ENCODE measurements around the gene BID. TPM values are rescaled to one million over a fixed set of nuclear protein-coding genes. Genes with fewer than 3 reads are reported as not detected.

The BID gene
- polyA plus RNA-seq, 10 donors = 16.0 to 26.5 (median 20.0) TPM

DNA sequence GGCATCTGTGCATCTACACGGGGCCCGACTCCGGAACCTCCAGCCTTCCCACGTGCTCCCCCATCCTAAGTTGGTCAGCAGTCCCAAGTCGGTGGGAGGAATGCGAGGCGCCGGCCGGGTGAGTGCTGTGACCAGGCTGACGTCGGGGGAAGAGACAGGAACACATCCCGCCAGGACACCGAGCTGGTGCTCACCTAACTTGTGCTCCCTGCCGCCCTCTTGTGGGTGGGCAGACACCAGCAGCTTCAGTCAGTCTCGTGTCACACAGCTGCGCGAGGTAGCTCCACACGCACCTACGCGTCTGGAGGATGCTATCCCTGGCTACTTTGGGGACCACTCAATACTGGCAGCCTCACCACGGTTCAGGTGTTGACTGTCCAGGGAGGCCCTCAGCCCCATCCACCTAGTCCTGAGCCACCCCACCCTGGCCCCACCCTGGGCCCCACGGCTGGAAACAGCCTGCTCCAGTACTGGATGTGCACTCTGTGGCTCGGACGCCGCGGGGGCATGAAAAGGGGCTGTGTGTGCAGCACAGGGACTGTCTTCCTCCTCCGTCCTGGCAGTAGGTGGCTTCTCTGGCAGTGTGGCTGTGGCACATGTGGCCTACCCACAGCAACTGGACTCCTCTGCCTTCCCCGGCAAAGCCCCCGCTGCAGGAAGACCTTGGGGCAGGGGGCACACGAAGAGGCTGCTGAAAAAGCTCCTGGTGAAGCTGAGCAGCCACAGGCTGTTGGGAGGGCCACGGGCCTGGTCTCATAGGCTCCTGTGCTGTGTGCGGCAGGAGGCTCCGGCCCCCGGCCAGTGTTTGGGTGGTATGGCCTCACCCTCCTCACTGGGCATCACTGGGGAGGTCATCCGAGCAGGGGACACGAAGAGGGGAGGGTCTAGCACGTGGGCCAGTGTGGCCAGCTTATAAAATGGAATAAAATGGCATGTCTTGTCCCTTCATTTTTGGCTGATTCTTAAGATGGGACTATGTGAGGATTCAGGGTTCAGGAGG is 11.2 kb upstream of the BID start:
- DNase-seq = no peak

DNA sequence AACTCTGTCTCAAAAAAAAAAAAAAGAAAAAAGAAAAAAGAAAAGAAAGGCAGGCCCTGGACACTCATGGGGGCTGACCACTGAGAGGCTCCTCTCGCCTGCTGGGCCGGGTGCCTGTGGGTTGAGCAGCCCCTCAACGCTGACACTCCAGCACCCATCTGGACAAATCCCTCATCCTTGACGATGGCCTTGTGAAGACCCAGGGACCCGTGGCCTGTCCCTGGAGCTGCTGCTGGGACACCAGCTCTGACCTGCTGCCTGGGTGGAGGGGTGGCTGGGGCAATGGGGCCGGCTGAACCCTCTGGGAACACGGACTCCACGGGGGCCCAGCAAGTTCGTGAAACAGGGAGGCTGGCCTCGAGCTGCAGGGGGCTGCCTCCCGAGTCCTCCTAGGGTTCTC is 10.5 kb upstream of the BID start:
- no peak for DNase-seq

DNA sequence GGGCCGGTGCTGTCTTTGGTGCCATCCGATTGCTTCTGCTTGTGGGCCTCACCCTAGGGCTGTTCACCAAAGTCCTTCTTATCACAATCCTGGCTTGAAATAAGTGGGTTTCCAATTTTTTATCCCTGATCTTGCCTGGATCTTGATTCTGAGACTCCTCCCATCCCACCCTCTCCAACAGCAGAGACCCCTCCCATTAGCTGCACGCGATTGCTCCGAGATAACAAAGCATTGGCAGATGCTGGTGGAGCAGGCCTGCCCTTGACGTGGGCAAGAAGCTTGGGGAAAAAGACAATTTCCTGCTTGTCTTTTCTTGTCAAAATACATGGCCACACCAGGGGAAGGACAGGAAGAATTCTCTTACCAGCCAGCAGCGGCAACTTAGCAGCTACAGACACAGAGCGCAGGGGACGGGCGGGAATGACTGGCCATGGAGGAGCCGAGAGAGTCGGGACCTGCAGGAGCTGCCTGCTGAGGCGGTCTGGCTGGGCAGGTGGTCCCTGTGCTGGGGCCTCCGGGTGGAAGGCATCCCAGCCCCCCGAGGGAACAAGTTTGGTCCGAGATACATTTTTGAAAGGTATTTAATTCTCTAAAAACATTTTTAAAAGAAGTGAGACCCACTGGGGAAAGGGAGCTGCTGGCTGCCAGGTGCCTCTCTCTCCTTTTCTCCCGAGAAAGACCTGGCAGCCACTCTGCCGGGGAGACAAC is 9.7 kb upstream of the BID start:
- no peak for DNase-seq

- no peak for DNase-seq
Measured at GRCh38 chr22:17783312-17783711, 9.0 kb upstream of the BID start.

DNA sequence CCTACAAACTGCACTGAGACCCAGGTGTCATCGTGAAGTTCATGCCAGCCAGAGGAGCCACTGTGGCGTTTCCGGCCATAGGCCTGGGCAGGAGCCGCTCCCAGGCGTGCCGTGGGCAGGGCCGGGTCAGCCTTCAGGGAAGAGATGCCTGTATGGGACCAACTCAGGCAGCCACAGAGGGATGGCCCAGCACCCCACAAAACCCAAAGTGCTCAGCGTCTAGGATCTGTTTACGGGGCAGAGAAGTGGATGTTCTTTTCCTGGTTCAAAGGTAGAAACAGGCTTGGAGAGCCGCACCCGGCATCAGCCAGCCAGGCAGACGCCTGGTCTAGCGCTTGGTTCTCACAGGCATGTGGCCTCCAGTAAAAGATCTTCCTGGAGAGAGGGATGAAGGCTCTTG is 8.4 kb upstream of the BID start:
- no peak for DNase-seq

GRCh38 chr22:17782158-17782557 is 7.9 kb upstream of the BID start:
- no peak for DNase-seq

GRCh38 chr22:17781319-17782031 is 7.2 kb upstream of the BID start:
- peak in 1 of 3 donors; percentile 46 for DNase-seq

DNA sequence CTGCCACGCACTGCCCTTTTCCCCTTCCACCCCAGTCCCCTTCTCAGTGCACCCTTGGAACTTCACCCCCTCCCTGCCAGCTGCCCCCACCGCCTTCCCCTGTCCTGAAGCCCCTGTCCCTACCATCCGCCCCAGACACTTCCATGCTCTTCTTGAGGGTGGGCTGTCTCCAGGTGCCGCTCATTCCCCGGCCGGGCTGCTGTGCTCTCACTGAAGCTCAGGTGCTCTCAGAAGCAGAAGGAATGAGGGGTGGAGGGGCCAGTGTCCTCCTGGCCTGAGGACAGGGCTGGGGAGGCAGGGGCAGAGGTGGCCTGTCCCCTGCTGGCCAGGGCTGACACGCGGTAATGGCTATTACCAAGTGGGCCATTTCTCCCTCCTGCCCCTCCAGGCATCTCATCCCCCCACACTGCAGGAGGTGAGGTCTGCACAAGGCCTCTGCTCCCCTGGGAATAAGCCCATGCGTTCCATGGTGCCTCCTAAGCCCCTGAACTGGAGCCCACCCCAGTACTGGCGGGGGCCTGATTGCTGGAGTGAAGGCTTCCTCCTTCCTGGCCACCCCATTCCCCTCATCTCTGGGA is 6.6 kb upstream of the BID start:
- DNase-seq = no peak

- no peak for DNase-seq
Measured at GRCh38 chr22:17780116-17780740, 6.0 kb upstream of the BID start.

DNA sequence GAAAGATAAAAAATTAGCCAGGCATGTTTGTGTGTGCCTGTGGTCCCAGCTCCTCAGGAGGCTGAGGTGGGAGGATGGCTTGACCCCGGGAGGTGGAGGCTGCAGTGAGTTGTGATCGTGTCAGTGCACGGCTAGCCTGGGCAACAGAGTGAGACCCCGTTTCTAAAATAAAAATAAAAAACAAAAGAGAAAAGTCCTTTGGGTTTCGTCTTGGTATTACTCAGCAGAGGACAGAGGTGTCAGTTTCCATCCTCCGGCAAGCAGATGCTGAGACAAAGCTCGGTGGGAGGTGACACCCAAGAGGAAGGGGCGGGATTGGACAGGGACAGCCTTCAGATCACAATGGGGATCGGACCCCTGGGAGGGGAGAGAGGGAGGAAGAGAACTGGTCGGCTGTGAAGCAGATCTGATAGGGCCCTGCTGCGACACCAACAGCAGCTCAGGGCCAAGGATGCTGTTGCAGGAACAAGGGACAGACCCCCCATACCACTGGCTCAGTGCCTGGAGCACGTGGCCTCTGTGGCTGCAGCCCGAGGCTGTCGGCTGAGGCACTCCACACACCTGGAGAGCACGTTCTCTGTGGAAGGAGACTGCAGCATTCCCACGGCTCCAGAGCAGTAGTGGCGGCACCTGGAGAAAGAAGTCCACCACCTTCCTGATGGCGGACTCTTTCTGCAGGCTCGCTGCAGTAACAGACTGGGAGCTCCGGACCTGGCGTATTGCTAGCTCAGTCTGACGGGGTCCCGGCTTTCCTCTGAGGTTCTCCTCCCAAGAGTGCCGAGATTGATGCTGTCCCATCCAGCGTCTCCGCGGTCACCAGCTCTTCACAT is 5.2 kb upstream of the BID start:
- DNase-seq = no peak

DNA sequence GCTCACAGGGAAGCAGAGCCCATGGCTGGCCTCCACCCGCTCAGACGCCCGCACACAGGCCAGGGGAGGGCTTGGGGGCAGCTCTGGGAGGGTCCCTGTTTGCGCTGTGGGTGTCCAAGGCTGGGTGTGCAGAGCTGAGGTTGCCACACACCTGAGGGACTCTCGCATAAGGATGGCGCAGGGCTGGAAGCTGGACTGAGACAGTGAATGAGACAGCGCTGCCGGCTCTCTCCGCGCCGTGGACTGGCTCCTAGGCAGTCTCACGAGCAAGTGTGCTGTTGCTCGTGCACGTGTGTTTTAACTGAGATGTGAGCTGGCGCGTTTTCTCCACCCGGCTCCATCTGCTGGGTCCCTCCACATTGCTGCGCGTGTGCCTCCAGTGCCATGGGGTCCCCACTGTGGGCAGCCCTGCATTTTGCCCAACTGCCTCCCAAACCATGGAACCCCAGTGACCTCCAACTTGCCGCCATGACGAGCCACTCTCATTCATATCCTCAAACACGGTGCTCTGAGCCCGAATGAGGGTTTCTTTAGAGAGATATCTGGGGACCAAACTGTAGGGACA is 4.2 kb upstream of the BID start:
- no peak for DNase-seq

DNA sequence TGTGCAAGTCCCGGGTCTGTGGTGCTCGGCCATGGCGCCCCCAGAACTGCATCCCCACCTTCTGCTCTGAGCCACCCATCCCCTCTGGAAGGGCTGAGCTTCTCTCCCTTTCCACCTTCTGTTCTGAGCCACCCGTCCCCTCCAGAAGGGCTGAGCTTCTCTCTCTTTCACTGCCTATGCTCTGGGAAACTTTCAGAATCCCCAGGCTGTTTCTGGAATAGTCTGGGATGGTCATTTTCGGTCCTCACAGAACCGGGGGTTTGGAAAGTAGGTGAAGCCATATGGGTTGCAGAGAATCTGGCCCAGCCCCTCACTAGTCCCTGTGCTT is 3.4 kb upstream of the BID start:
- no peak for DNase-seq

DNA sequence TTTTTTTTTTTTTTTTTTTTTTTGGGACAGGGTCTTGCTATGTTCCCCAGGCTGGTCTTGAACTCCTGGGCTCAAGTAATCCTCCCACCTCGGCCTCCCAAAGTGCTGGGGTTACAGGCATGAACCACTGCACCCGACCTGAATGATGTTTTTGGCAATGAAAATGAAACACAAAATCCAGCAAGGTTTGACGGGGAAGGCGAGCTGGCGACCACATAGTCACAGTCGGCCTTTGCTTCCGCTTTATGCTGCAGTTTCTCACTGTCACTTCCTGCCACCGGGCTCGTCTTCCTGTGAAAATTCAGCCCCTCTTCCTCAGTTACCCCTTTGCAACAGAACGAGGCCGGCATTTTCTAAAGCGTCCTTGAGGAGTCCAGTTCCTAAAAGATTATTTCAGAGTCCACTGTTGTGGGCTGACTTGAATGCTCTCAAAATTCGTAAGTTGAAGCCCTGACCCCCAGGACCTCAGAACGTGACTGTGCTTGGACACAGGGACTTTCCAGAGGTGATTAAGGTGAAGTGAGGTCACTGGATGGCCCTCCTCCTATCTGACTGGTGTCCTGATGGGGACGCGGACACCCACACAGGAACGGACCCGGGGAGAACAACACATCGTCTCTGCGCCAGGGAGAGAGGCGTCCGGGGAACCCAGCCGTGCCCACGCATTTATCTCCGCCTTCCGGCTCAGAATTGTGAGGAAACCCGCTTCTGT is 2.9 kb upstream of the BID start:
- no peak for DNase-seq

DNA sequence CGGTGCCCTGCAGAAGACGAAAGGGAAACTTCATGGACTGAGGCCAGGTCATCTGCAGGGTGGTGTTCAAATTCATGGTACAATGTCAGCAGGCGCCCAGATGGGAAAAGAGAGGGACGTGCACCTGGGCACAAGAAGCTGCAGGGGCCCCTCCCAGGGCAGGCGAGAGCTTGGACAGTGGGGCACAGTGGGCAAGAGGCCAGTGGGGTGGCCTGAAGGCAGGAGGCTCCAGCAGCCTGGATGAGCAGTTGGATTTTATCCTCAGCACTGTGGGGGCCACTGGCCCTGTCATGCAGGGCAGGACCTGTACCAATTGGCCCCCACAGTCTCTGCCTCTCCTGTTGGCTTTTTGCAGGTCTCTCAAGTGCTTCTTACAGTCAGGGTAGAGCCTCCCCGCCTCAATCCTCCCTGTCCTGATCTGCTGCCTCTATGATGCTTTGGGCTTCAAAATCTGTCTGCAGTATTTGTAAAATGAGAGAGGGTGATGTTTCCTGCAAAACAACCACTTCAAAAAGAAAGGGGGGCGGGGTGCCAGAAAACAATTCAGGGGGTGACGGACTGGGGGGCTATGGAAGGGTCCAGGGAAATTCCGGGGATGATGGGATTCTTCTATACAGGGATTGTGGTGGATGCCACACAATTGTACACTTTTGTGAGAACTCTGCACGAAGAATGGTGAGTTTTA is 1.7 kb upstream of the BID start:
- no peak for DNase-seq

DNA sequence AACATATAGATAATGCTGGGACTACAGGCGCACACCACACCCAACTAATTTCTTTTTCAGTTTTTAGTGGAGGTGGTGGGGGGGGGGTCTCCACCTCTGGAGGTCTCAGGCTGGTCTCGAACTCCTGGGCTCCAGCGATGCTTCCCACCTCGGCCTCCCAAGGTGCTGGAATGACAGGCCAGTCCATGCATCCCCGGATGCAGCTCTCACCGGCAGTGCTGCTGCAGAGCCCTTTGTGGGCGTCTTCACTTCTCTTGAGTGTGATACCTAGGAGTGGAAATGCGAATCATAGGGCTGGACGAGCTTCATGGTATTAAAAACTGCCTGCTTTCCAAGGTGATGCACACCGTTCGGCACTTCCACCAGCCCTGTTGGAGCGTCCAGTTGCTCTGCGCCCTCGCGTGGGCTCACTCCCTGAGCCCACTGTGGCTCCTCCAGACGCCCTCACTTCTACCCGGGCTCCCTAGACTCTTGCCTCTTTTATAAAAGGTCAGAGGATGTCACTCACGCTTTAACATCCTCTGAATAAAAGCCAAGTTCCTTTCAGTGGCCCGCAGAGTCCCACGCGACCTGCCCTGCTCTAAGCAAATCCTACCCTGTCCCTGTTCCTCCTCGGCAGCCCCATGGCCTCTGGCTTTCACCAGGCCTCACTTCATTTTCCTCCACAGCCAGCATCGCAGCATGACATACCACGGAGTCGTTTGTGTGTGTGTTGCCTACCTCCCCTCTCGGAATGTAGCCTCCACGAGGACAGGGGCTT is 837 bp upstream of the BID start:
- no peak for DNase-seq

DNA sequence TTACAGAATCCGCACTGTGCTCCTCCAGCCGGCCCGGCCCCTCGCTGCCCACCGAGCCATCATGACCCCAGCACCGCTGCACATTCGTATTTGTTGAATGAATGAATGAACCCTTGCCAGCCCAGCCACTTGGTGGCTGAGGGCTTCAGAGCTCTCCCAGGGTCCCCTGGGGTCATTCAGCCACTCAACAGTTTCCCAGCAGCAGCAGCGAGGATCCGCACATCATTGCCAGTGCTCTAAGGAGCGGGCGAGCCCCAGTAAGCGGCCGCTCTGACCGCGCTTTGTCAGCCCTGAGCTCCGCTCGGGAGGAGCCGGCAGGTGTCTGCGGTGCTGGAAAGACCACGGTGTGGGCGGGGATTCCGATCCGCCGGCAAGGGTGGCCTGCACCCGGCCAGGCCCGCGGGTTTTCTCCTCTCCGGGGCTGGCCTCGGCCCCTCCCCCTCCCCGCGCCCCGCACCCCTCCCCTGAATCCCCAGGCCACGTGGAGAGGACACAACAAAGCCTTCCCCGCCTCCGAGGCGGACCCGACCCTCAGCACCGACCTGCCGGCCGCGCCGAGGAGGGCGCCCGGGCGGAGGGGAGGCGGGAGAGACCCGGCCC is 563 bp downstream of the BID start:
- DNase-seq = peak in 1 of 3 donors; percentile 65

DNA sequence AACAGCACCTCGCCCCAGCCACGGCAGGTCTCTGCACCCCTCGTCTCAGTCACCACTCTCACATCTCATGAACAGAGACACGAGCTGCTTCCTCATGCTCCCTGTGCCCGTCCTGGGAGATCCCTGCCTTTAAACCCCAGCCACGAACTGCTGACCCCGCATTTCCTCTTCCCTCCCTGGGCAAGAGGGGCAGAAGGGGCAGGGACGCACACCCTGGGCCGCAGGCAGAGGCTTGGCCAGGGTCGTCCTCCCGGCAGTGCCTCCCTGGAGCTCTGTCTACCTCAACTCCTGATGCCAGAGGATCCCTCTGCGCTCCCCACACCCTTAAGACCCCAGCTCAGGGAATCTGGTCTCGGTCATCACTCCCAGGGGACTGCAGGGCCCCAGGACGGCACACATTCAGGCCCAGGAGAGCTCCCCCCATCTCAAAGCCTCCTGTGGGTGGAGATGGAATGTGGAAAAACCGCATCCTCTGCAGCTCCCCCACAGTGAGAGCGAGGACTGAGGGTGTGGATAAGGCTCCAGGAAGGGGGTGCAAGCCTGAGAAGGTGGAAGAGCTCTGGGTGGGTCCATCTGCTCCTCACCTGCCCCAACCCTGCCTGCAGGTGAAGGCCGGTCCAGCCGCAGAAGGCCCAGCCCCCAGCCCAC is 1.2 kb downstream of the BID start:
- no peak for DNase-seq

Measured in muscle of back (tissue), 11 donors.